ENCODE measurements around the gene THEMIS.

GRCh38 chr6:127684501-127684900, 216.4 kb downstream of the THEMIS start:
- no peak for TF ChIP-seq CTCF (IDR thresholded peaks at IDR 0.05; ENCODE audit: low read length)
- no peak for TF ChIP-seq EZH2 (IDR thresholded peaks at IDR 0.05; ENCODE audit: borderline replicate concordance, low read length)

Measured in OCI-LY1 (cell line).